Ectodermal cell (in vitro differentiated cells): Measurements from ENCODE around the gene BEND3.
"Not testable (repeated sequence)": the region's sequence is repeated elsewhere in the genome, so short reads cannot be mapped to it uniquely, and the experiment has no call there.

Source experiments
- H3K27ac ChIP-seq: 2 replicates; pipeline ENCODE4 v1.7.0; 2013; ENCODE audit warnings: mild to moderate bottlenecking, low read depth, low read length; ENCODE audit not compliant: insufficient read depth, poor library complexity, severe bottlenecking
- H3K27me3 ChIP-seq: 2 replicates; pipeline ENCODE4 v1.7.0; 2013; ENCODE audit warnings: mild to moderate bottlenecking, low read length; ENCODE audit not compliant: insufficient read depth, control insufficient read depth, poor library complexity, severe bottlenecking
- H3K36me3 ChIP-seq: one replicate; pipeline ENCODE4 v1.7.0; 2013; ENCODE audit warnings: low read length; ENCODE audit not compliant: control insufficient read depth, insufficient read depth
- H3K4me1 ChIP-seq: one replicate; pipeline ENCODE4 v1.7.0; 2013; ENCODE audit warnings: low read length; ENCODE audit not compliant: control insufficient read depth, insufficient read depth
- H3K4me3 ChIP-seq: 2 replicates; pipeline ENCODE4 v1.7.0; 2013; ENCODE audit warnings: low read depth, low read length, control low read depth; ENCODE audit not compliant: insufficient read depth
- H3K9me3 ChIP-seq: 2 replicates; pipeline ENCODE4 v1.7.0; 2013; ENCODE audit warnings: mild to moderate bottlenecking, low read length, moderate library complexity; ENCODE audit not compliant: control insufficient read depth
- WGBS, 2 experiments: methylation state at CpG; one replicate each; pipeline ENCODE4 v1.1.7; 2013; ENCODE audit warnings: missing lambda C conversion rate in 2 of 2; 5-methylcytosine and 5-hydroxymethylcytosine counted together

The BEND3 gene

GRCh38 chr6:107136324-107136723 is 21.0 kb upstream of the BEND3 start:
- H3K27me3 ChIP-seq, H3K4me1 ChIP-seq, H3K4me3 ChIP-seq, H3K36me3 ChIP-seq, H3K9me3 ChIP-seq, H3K27ac ChIP-seq: not testable (repeated sequence)
- 93 to 94% methylated on average over 3 of the region's 3 CpGs for WGBS, 2 experiments

GRCh38 chr6:107135048-107135680 is 19.8 kb upstream of the BEND3 start:
- H3K4me1 ChIP-seq, H3K9me3 ChIP-seq, H3K4me3 ChIP-seq, H3K27ac ChIP-seq, H3K36me3 ChIP-seq, H3K27me3 ChIP-seq: not testable (repeated sequence)
- 95 to 96% methylated on average over 14 of the region's 14 CpGs for WGBS, 2 experiments

- Histone ChIP-seq H3K9me3 (no peaks in the 10 kb centered on the region), H3K4me1 (no peaks in the 10 kb centered on the region), H3K4me3 (no peak overlapping the region), H3K27me3 (no peaks in the 10 kb centered on the region), H3K27ac (no peak overlapping the region), H3K36me3 (no peaks in the 10 kb centered on the region)
- WGBS, 2 experiments: 80 to 82% methylated on average over 8 of the region's 8 CpGs
These were observed 17.1 kb upstream of the BEND3 start for GRCh38 chr6:107132330-107132954.

DNA sequence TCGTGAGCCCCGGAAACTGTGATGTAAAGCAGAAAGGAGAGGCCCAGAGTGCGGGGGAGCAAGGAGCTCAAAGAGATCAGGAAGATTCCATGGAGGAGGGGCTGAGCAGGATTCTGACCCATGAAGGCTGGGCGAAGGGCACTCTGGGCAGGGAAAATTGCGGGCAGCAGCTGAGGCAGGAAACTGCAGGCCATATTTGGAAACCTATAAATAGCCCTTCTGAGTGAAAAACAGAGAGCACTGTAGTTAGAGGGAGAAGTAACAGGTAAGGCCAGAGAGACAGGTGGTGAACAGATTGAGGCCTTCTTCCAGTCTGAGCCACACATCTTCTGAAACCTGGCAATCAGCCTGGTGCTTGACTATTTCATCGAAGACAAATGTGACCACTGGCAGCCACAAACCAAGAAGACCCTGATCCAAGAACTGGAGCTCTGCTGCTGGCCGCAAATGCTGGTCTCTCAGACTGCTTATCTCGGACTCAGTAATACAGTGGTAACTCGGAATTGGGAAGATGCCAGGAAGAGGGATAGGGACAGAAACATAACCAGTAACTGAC is 14.1 kb upstream of the BEND3 start:
- H3K27me3 ChIP-seq: no peaks in the 10 kb centered on the region
- H3K36me3 ChIP-seq: no peaks in the 10 kb centered on the region
- peaks cover 3% of the 10 kb centered on the region for H3K4me1 ChIP-seq
- WGBS, 2 experiments: 89 to 91% methylated on average over 9 of the region's 9 CpGs
- no peak overlapping the region for H3K4me3 ChIP-seq
- no peak overlapping the region for H3K27ac ChIP-seq
- H3K9me3 ChIP-seq: no peaks in the 10 kb centered on the region

DNA sequence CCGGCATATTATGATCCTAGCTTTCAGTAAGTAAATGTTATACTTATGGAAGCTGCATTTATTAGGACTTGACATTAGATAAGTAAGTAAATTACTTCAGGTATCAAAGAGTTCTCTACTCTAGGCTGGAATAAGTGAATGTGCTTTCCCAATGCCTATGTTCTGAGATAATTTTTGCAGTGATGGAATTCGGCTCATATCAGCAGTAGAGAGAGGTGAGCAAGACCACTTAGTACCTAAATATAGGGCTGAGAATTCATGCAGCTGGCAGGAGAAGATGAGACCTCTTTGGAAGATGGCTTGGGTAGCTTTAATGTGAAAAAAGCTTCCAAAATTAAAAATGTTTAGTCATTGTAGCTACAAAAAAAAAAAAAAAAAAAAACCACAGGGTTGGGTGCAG is 13.3 kb upstream of the BEND3 start:
- Histone ChIP-seq H3K9me3 (no peaks in the 10 kb centered on the region), H3K36me3 (no peaks in the 10 kb centered on the region), H3K4me1 (peaks cover 3% of the 10 kb centered on the region), H3K27me3 (no peaks in the 10 kb centered on the region), H3K4me3 (no peak overlapping the region), H3K27ac (no peak overlapping the region)
- 100% methylated on average over 1 to 2 of the region's 2 CpGs for WGBS, 2 experiments

DNA sequence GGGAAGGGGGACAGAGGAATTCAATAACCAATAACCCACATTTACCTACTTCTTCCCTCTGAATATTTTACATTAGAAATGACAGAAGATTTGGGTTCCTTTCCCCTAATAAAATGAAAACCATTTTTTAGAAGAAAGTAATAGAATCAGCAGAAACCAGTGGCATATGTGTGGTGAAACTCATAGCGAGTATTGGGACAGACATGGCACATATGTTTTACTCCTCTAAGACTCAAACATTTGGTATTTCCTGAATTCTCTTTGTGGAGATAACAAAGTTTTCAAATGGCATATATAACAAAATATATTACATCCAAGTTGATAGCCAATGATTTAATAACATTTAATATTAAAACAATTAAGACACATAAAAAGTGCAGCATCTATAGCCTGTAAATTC is 12.9 kb upstream of the BEND3 start:
- Histone ChIP-seq H3K27ac (no peak overlapping the region), H3K9me3 (no peaks in the 10 kb centered on the region), H3K4me1 (peaks cover 3% of the 10 kb centered on the region), H3K4me3 (no peak overlapping the region), H3K36me3 (no peaks in the 10 kb centered on the region), H3K27me3 (no peaks in the 10 kb centered on the region)
- 100% methylated on average over 1 of the region's 1 CpG; no CpG with 5 or more reads in 1 of the 2 experiments for WGBS, 2 experiments

GRCh38 chr6:107125771-107126170 is 10.5 kb upstream of the BEND3 start:
- Histone ChIP-seq H3K4me1 (peaks cover 3% of the 10 kb centered on the region), H3K36me3 (no peaks in the 10 kb centered on the region), H3K27ac (no peak overlapping the region), H3K4me3 (no peak overlapping the region), H3K27me3 (no peaks in the 10 kb centered on the region), H3K9me3 (no peaks in the 10 kb centered on the region)
- WGBS, 2 experiments: 90 to 95% methylated on average over 5 of the region's 5 CpGs

GRCh38 chr6:107124934-107125348 is 9.6 kb upstream of the BEND3 start:
- Histone ChIP-seq H3K9me3 (no peaks in the 10 kb centered on the region), H3K4me3 (no peak overlapping the region), H3K36me3 (no peaks in the 10 kb centered on the region), H3K27me3 (no peaks in the 10 kb centered on the region), H3K27ac (no peak overlapping the region), H3K4me1 (peaks cover 3% of the 10 kb centered on the region)
- WGBS, 2 experiments: 5 to 13% methylated on average over 4 of the region's 4 CpGs

DNA sequence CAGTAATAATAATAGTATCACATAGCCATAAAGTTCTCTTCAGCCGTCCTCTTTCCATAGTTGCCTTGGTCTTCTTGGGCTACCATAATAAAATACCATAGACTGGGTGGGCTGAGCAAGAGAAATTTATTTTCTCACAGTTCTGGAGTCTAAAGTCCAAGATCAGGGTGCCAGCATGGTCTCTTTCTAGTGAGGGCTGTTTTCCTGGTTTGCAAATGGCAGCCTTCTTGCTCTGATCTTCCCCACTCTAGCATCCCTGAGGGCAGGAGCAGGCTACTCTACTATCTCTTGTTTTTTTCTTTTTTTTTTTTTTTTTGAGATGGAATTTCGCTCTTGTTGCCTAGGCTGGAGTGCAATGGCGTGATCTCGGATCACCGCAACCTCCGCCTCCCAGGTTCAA is 8.2 kb upstream of the BEND3 start:
- H3K27me3 ChIP-seq: no peaks in the 10 kb centered on the region
- H3K4me1 ChIP-seq: peaks cover 3% of the 10 kb centered on the region
- WGBS, 2 experiments: 91 to 94% methylated on average over 6 of the region's 6 CpGs
- H3K4me3 ChIP-seq: no peak overlapping the region
- H3K36me3 ChIP-seq: no peaks in the 10 kb centered on the region
- H3K9me3 ChIP-seq: no peaks in the 10 kb centered on the region
- no peak overlapping the region for H3K27ac ChIP-seq

- H3K27me3 ChIP-seq: no peaks in the 10 kb centered on the region
- H3K4me1 ChIP-seq: peaks cover 3% of the 10 kb centered on the region
- H3K9me3 ChIP-seq: no peaks in the 10 kb centered on the region
- H3K36me3 ChIP-seq: no peaks in the 10 kb centered on the region
- H3K27ac ChIP-seq: no peak overlapping the region
- H3K4me3 ChIP-seq: no peak overlapping the region
- WGBS, 2 experiments: 93 to 94% methylated on average over 4 of the region's 4 CpGs
These were observed 7.4 kb upstream of the BEND3 start for GRCh38 chr6:107122748-107123147.
